Body of pancreas (tissue), 4 donors: ENCODE results near the gene DLG2. TPM values are rescaled to one million over a fixed set of nuclear protein-coding genes. Genes with fewer than 3 reads are reported as not detected.

Source experiments
- ATAC-seq: fragments of 150-250 bp; one replicate; pipeline ENCODE4 v1.9.1; 2016
- DNase-seq, 4 donors: peaks; one replicate each; pipeline ENCODE4 v3.0.0-alpha.2; 2019
- H3K27ac ChIP-seq, 4 donors: fragments of 200-600 bp; sonication (generic); 1 replicate in 3 of 4; 2 replicates in 1 of 4; pipeline versions ENCODE4 v1.5.1 to v1.6.1; 2016 to 2019; ENCODE audit warnings: mild to moderate bottlenecking in 1 of 4, mixed read lengths in 1 of 4, moderate library complexity in 1 of 4
- H3K27me3 ChIP-seq, 2 donors: fragments of 200-600 bp; sonication (generic); one replicate each; pipeline ENCODE4 v1.6.0; 2016; ENCODE audit warnings: mild to moderate bottlenecking in 1 of 2
- H3K36me3 ChIP-seq, 2 donors: fragments of 200-600 bp; sonication (generic); replicated peaks in 1 of 2; 2 replicates each; pipeline ENCODE4 v1.5.1; 2016; ENCODE audit warnings: low read depth in 2 of 2; ENCODE audit not compliant: insufficient read depth in 1 of 2
- H3K4me1 ChIP-seq: fragments of 200-600 bp; sonication (generic); one replicate; pipeline ENCODE4 v1.6.0; 2016
- H3K4me3 ChIP-seq, 2 donors: fragments of 200-600 bp; sonication (generic); 1 replicate in 1 of 2; 2 replicates in 1 of 2; pipeline ENCODE4 v1.5.1; 2016 to 2019
- H3K9me3 ChIP-seq, 3 donors: fragments of 200-600 bp; sonication (generic); 1 replicate in 2 of 3; 2 replicates in 1 of 3; pipeline ENCODE4 v1.5.1; 2016
- POLR2A ChIP-seq, 3 donors: fragments of 450-650 bp; IDR thresholded peaks; one replicate each; pipeline ENCODE4 v1.6.1; 2016; ENCODE audit warnings: antibody characterized with exemption in 3 of 3, mild to moderate bottlenecking in 2 of 3
- WGBS, 2 donors: methylation state at CpG; one replicate each; pipeline ENCODE4 v1.1.5; 2017; 5-methylcytosine and 5-hydroxymethylcytosine counted together
- intact Hi-C: fragments of 100-400 bp; cut with DNase I; formaldehyde crosslinking; loops from one replicate; pipeline ENCODE4 v1.15.1; 2023
- total RNA-seq, 2 donors: library from RNA; depleted of rRNA; stranded (reverse); fragments of >200 nt; gene quantifications; one replicate each; pipeline ENCODE4 v1.1.0, GENCODE V29; 2016
- TF ChIP-seq, protein P1 (sequence below), 7 experiments: fragments of 450-650 bp in 4 of 7; fragments of 200-600 bp in 3 of 7; sonication (generic) in 3 of 7; IDR thresholded peaks; one replicate each; pipeline ENCODE4 v1.5.1; 2016 to 2019; ENCODE audit warnings: antibody characterized with exemption in 7 of 7

Gene DLG2
- total RNA-seq, 2 donors from 2014 or later: 6.0 to 13.2 TPM

- TF ChIP-seq, protein P1, sequence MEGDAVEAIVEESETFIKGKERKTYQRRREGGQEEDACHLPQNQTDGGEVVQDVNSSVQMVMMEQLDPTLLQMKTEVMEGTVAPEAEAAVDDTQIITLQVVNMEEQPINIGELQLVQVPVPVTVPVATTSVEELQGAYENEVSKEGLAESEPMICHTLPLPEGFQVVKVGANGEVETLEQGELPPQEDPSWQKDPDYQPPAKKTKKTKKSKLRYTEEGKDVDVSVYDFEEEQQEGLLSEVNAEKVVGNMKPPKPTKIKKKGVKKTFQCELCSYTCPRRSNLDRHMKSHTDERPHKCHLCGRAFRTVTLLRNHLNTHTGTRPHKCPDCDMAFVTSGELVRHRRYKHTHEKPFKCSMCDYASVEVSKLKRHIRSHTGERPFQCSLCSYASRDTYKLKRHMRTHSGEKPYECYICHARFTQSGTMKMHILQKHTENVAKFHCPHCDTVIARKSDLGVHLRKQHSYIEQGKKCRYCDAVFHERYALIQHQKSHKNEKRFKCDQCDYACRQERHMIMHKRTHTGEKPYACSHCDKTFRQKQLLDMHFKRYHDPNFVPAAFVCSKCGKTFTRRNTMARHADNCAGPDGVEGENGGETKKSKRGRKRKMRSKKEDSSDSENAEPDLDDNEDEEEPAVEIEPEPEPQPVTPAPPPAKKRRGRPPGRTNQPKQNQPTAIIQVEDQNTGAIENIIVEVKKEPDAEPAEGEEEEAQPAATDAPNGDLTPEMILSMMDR (IDR thresholded peaks at IDR 0.05): no peak
- no peak for TF ChIP-seq POLR2A (IDR thresholded peaks at IDR 0.05)
- 33 to 49% methylated on average over 4 of the region's 4 CpGs for WGBS, 2 donors
- ATAC-seq: no peak
- no peaks in the 10 kb centered on the region for H3K27me3 ChIP-seq
- intact Hi-C loops: no loop called here
- H3K27ac ChIP-seq: no peak overlapping the region
- no peaks in the 10 kb centered on the region for H3K36me3 ChIP-seq
- no peak overlapping the region for H3K4me3 ChIP-seq
- peaks cover 9% of the 10 kb centered on the region for H3K4me1 ChIP-seq
- H3K9me3 ChIP-seq: no peaks in the 10 kb centered on the region
- no peak for DNase-seq
Observed at GRCh38 chr11:84924154-84924692, 702.9 kb downstream of the DLG2 start.

DNA sequence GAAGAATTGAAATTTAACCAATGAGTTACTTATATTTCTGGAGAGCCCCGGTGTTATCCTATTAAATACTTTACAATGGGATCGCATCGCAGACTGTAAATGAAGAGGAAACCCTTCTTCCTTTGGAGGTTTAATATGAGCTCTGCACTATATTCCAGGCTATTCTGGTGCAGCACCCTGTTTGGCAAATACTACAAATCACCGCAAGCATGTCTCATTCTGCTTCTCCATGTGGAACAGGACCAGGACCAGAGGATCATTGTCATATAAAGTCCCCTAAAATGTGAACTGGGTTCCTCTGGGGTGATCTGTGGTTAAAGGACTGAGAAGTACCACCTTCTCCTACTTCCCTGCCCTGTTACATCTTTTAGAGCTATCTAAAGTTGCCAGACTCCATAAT lies 703.7 kb downstream of the DLG2 start:
- no peak for ATAC-seq
- intact Hi-C loops: no loop called here
- Histone ChIP-seq H3K4me3 (no peak overlapping the region), H3K4me1 (peaks cover 9% of the 10 kb centered on the region), H3K27me3 (no peaks in the 10 kb centered on the region), H3K27ac (no peak overlapping the region), H3K9me3 (no peaks in the 10 kb centered on the region), H3K36me3 (no peaks in the 10 kb centered on the region)
- 67 to 77% methylated on average over 4 of the region's 4 CpGs for WGBS, 2 donors
- no peak for DNase-seq
- TF ChIP-seq, protein P1 (IDR thresholded peaks at IDR 0.05): no peak
- TF ChIP-seq POLR2A (IDR thresholded peaks at IDR 0.05): no peak

GRCh38 chr11:84922836-84923235 lies 704.3 kb downstream of the DLG2 start:
- Histone ChIP-seq H3K27me3 (no peaks in the 10 kb centered on the region), H3K36me3 (no peaks in the 10 kb centered on the region), H3K4me3 (no peak overlapping the region), H3K9me3 (no peaks in the 10 kb centered on the region), H3K4me1 (peaks cover 9% of the 10 kb centered on the region), H3K27ac (no peak overlapping the region)
- no peak for ATAC-seq
- no peak for TF ChIP-seq POLR2A (IDR thresholded peaks at IDR 0.05)
- TF ChIP-seq, protein P1 (IDR thresholded peaks at IDR 0.05): no peak
- intact Hi-C loops: no loop called here
- 5 to 6% methylated on average over 12 to 13 of the region's 13 CpGs for WGBS, 2 donors
- DNase-seq: peak in 1 of 4 donors; percentile 17

GRCh38 chr11:84922212-84922805 lies 704.8 kb downstream of the DLG2 start:
- no peak overlapping the region for H3K4me3 ChIP-seq
- H3K27me3 ChIP-seq: no peaks in the 10 kb centered on the region
- no peak overlapping the region for H3K27ac ChIP-seq
- WGBS, 2 donors: 15 to 20% methylated on average over 7 of the region's 7 CpGs
- ATAC-seq (no peak), DNase-seq (no peak)
- intact Hi-C loops: no loop called here
- peaks cover 9% of the 10 kb centered on the region for H3K4me1 ChIP-seq
- TF ChIP-seq, protein P1 (IDR thresholded peaks at IDR 0.05): no peak
- TF ChIP-seq POLR2A (IDR thresholded peaks at IDR 0.05): no peak
- H3K36me3 ChIP-seq: no peaks in the 10 kb centered on the region
- no peaks in the 10 kb centered on the region for H3K9me3 ChIP-seq

- no peaks in the 10 kb centered on the region for H3K27me3 ChIP-seq
- DNase-seq: no peak
- H3K27ac ChIP-seq: no peak overlapping the region
- WGBS, 2 donors: 62 to 76% methylated on average over 2 of the region's 2 CpGs
- H3K9me3 ChIP-seq: no peaks in the 10 kb centered on the region
- H3K36me3 ChIP-seq: no peaks in the 10 kb centered on the region
- no peak for ATAC-seq
- intact Hi-C loops: no loop called here
- H3K4me3 ChIP-seq: no peak overlapping the region
- no peaks in the 10 kb centered on the region for H3K4me1 ChIP-seq
- TF ChIP-seq, protein P1 (IDR thresholded peaks at IDR 0.05): no peak
- TF ChIP-seq POLR2A (IDR thresholded peaks at IDR 0.05): no peak
Observed at GRCh38 chr11:84914511-84914910, 712.6 kb downstream of the DLG2 start.
